ENCODE measurements around the gene MYLK4. TPM values are rescaled to one million over a fixed set of nuclear protein-coding genes. Genes with fewer than 3 reads are reported as not detected.
"Not testable (repeated sequence)": the region's sequence is repeated elsewhere in the genome, so short reads cannot be mapped to it uniquely, and the experiment has no call there.

Gene MYLK4
- total RNA-seq, 1 donor = 0.43 TPM

DNA sequence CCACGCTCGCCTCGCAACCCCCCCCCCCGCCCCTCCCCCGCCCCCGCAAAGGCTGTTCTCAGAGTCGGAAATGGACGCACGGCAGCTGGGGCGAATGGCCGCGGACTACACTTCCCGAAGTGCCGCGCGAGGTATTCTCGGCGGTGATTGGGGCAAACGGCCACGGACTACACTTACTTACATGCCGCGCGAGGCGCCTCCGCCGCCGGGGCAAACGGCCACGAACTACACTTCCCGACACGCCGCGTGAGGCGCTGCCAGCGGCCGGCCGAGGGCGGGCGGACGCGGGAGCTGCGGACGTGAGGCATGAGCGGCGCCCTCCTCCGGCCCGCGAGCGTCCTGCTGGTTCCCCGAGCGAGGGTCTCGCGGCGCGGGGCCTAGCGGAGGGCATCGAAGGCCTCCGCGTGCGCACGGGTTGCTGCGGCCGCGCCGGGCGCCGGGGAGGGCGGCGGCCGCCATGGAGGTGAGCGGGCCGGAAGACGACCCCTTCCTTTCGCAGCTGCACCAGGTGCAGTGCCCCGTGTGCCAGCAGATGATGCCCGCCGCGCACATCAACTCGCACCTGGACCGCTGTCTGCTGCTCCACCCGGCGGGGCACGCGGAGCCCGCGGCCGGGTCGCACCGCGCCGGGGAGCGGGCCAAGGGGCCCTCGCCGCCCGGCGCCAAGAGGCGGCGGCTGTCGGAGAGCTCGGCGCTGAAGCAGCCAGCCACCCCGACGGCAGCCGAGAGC, 14.6 kb upstream of the MYLK4 start, which contains the start of gene WRNIP1:
Gene WRNIP1, plus strand, starts transcription at position 228 of the 730 bp plus-strand sequence. Its CDS starts 230 bp downstream, at position 458.
- DNase-seq (ENCODE audit: low read depth) = peak; percentile 99
- peak within 1 kb of the TSS; percentile 86 for H3K4me3 ChIP-seq (ENCODE audit: low read depth, low read length)
- TF ChIP-seq, protein P1, sequence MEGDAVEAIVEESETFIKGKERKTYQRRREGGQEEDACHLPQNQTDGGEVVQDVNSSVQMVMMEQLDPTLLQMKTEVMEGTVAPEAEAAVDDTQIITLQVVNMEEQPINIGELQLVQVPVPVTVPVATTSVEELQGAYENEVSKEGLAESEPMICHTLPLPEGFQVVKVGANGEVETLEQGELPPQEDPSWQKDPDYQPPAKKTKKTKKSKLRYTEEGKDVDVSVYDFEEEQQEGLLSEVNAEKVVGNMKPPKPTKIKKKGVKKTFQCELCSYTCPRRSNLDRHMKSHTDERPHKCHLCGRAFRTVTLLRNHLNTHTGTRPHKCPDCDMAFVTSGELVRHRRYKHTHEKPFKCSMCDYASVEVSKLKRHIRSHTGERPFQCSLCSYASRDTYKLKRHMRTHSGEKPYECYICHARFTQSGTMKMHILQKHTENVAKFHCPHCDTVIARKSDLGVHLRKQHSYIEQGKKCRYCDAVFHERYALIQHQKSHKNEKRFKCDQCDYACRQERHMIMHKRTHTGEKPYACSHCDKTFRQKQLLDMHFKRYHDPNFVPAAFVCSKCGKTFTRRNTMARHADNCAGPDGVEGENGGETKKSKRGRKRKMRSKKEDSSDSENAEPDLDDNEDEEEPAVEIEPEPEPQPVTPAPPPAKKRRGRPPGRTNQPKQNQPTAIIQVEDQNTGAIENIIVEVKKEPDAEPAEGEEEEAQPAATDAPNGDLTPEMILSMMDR (IDR thresholded peaks at IDR 0.05; ENCODE audit: insufficient read depth, low read depth, low read length) = peak; percentile 53

- TF ChIP-seq, protein P1 (IDR thresholded peaks at IDR 0.05; ENCODE audit: insufficient read depth, low read depth, low read length) = no peak
- peak overlapping the region; percentile 71 for H3K4me3 ChIP-seq (ENCODE audit: low read depth, low read length)
- DNase-seq (ENCODE audit: low read depth) = peak; percentile 76
These were observed 14.0 kb upstream of the MYLK4 start for GRCh38 chr6:2764610-2765165.

DNA sequence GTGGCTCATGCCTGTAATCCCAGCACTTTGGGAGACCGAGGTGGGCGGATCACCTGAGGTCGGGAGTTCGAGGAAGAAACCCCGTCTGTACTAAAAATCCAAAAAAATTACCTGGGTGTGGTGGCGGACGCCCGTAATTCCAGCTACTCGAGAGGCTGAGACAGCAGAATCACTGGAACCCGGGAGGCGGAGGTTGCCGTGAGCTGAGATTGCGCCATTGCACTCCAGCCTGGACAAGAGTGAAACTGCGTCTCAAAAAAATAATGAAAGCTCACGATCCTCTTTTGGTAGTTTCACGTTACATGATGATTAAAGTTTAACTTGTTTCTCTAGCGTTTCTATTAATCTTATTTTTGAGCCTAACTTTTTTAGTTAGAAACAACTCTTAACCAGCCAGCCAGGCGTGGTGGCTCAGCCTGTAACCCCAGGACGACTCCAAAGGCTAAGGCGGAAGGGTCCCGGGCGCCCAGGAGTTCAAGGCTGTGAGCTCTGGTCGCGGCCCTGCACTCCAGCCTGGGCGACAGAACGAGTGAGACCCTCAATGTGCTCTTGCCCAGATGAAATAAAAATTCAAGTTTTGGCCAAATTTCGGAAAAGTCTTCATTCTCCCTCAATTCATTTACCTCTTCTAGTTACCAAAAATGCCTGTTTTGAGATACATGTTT, 13.3 kb upstream of the MYLK4 start:
- TF ChIP-seq, protein P1 (IDR thresholded peaks at IDR 0.05; ENCODE audit: insufficient read depth, low read depth, low read length) = no peak
- peak overlapping the region; percentile 71 for H3K4me3 ChIP-seq (ENCODE audit: low read depth, low read length)
- no peak for DNase-seq (ENCODE audit: low read depth)

- TF ChIP-seq, protein P1 (IDR thresholded peaks at IDR 0.05; ENCODE audit: insufficient read depth, low read depth, low read length) = no peak
- DNase-seq (ENCODE audit: low read depth) = peak; percentile 64
- H3K4me3 ChIP-seq (ENCODE audit: low read depth, low read length) = peak overlapping the region; percentile 71
These were observed 12.7 kb upstream of the MYLK4 start for GRCh38 chr6:2763345-2763841.

DNA sequence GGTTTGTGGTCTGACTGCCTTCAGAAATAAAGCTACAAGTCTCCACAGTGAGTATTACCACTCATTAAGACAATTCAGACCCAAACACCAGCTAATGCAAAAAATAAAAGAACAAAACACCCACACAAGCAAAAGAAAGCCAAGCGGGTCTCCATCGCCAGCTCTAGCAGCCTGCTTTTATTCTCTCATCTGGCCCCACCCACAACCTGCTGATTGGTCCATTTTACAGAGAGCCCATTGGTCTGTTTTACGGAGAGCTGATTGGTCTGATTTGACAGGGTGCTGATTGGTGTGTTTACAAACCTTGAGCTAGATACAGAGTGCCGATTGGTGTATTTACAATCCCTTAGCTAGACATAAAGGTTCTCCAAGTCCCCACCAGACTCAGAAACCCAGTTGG, 12.1 kb upstream of the MYLK4 start:
- DNase-seq (ENCODE audit: low read depth); H3K4me3 ChIP-seq (ENCODE audit: low read depth, low read length): not testable (repeated sequence)

GRCh38 chr6:2760882-2761842, 10.4 kb upstream of the MYLK4 start:
- TF ChIP-seq, protein P1 (IDR thresholded peaks at IDR 0.05; ENCODE audit: insufficient read depth, low read depth, low read length) = peak; percentile 49
- no peak for DNase-seq (ENCODE audit: low read depth)
- no peak overlapping the region for H3K4me3 ChIP-seq (ENCODE audit: low read depth, low read length)
